GM12872 (cell line): ENCODE results near the gene ALPI.

ENCODE experiments used
- TF ChIP-seq, protein P1 (sequence below): IDR thresholded peaks from 3 replicates; pipeline ENCODE4 v1.5.1; 2011; ENCODE audit warnings: low read depth, mild to moderate bottlenecking, low read length, moderate library complexity; ENCODE audit not compliant: insufficient read depth

ALPI gene

DNA sequence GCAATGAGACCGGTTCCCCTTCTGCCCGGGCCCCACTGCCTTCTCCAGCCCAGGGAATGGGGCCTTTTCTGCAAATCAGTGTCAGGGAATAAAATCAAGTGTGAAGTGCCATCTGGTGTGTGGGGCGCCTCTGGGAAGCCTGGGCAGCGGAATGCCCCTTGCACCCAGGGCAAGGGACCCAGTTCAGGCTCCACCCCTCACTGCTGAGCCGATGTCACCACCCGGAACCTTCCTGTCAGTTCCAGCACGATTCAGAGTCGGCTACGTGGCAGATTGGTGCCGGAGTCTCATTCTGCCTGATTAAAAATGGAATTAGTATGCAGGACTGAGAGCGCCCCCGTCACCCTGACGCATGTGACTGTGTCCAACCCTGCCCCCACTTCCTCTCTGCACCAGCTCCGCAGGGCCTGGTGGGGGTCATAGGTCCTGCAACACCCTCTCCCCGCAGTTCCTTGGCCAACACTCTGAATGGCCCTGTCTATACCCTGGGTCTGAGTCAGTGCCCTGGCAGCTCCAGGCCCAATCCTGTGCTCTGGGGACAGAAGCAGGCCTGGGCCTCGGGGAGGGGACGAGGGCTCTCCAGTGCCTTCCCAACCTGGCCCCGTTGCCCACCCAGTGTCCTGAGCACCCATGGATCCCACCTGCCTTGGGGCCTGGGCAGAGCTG, 8.2 kb upstream of the ALPI start:
- TF ChIP-seq, protein P1, sequence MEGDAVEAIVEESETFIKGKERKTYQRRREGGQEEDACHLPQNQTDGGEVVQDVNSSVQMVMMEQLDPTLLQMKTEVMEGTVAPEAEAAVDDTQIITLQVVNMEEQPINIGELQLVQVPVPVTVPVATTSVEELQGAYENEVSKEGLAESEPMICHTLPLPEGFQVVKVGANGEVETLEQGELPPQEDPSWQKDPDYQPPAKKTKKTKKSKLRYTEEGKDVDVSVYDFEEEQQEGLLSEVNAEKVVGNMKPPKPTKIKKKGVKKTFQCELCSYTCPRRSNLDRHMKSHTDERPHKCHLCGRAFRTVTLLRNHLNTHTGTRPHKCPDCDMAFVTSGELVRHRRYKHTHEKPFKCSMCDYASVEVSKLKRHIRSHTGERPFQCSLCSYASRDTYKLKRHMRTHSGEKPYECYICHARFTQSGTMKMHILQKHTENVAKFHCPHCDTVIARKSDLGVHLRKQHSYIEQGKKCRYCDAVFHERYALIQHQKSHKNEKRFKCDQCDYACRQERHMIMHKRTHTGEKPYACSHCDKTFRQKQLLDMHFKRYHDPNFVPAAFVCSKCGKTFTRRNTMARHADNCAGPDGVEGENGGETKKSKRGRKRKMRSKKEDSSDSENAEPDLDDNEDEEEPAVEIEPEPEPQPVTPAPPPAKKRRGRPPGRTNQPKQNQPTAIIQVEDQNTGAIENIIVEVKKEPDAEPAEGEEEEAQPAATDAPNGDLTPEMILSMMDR, result no peak

DNA sequence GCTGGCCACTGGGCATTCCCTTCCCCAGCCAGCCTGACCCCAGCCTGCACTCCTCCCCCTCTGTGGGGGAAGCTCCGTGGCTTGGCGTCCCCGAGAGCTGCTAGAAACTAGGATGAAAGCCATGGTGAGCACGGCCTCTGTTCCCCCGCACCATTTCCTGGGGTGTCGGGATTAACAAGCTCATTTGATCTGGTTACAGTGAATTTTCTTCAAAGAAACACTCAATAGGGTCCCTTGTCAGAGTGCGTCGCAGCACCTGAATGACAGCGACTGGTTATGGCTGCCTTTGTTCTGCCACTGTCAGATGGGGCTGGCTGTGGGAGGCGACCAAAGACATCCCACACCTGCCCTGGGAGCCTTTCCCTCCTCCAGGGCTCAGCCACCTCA, 7.7 kb upstream of the ALPI start:
- TF ChIP-seq, protein P1, result no peak

DNA sequence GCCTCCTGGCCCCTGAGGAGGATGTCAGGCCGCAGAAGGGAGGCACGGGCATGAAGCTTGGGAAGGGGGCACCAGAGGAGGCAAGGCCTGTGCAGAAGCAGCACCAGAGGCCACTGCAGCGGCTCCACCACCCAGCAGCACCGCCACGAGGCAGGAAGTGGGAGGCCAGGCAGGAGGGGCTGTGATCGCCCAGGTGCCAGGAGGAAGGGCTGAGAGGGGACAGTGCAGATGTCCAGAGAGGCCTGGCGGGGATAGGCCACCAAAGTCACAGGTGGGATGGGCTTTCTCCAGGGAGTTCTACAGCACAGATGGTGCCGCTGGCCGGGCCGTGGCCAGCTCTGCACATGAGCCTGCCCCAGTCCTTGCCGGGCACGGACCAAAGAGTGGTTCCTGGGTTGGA, 6.0 kb upstream of the ALPI start:
- TF ChIP-seq, protein P1, result no peak

DNA sequence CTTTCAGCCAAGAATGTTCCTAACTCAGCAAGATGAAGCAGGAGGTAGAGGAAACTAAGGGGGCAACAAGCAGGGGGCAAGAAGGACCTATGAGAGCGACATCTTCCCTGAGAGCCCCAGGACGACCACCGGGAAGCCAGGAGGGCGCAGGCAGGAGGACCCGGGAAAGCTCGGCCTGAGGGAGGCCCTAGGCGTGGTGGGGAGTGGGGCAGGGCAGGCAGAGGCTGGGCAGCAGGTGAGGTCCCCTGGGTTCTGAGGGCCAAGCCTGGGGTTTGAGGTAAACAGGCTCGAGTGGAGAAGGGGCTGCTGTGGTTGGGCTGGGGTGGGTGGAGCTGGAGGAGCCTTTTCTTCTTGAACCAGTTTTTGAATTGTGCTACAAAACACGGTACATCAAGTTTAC, 1.3 kb upstream of the ALPI start:
- TF ChIP-seq, protein P1, result no peak

DNA sequence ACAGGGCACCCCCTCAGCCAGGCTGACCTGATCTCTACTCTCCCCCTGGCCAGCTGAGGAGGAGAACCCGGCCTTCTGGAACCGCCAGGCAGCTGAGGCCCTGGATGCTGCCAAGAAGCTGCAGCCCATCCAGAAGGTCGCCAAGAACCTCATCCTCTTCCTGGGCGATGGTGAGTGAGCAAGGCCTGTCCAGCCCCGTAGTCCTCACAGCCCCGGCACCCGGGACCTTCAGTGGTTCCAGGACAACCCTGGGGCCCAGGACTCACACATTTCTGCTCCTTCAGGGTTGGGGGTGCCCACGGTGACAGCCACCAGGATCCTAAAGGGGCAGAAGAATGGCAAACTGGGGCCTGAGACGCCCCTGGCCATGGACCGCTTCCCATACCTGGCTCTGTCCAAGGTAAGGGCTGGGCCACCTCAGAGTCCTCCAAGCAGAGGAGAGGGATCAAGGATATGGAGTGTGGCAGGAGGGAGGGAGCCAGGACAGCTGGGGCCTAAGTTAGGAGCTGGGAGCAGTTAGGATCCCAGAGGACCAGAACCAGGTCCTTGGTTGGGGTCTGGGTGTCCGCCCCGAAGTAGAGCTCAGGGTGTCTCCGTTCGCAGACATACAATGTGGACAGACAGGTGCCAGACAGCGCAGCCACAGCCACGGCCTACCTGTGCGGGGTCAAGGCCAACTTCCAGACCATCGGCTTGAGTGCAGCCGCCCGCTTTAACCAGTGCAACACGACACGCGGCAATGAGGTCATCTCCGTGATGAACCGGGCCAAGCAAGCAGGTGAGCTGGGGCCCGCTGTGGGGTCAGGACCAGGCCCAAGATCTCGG, 555 bp downstream of the ALPI start:
- TF ChIP-seq, protein P1, result no peak

DNA sequence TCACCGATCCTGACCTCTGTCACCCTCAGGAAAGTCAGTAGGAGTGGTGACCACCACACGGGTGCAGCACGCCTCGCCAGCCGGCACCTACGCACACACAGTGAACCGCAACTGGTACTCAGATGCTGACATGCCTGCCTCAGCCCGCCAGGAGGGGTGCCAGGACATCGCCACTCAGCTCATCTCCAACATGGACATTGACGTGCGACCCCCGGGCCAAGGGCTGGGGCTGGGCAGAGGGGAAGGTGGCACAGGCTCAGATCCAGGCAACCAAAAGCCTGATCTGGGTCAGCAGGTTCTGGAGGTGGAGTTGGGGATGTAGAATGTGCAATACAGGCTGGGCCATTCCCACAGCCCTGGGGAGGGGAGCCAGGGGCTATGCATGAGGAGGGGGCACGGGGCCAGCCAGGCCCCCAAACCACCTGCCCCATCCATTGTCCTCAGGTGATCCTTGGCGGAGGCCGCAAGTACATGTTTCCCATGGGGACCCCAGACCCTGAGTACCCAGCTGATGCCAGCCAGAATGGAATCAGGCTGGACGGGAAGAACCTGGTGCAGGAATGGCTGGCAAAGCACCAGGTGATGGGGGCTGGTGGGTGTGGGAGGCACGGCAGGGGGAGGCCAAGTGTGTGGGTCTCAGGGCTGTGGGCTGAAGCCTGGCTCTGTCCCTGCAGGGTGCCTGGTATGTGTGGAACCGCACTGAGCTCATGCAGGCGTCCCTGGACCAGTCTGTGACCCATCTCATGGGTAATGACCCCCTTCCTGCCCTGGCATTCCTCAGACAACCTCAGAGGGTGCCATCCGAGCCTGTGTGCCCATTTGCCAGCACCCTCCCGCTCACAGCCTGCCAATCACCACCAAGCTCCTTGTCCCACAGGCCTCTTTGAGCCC, 1.4 kb downstream of the ALPI start:
- TF ChIP-seq, protein P1, result no peak
